Uterus (tissue), 2 donors: ENCODE measurements around the gene RELT.

Experiments used
- POLR2A ChIP-seq, 2 donors: fragments of 450-650 bp; IDR thresholded peaks; one replicate each; pipeline ENCODE4 v1.6.1; 2016; ENCODE audit warnings: antibody characterized with exemption in 2 of 2, mild to moderate bottlenecking in 1 of 2, moderate library complexity in 1 of 2
- TF ChIP-seq, protein P1 (sequence below), 4 experiments: fragments of 200-600 bp in 2 of 4; fragments of 450-650 bp in 2 of 4; sonication (generic) in 2 of 4; IDR thresholded peaks; one replicate each; pipeline ENCODE4 v1.5.1; 2016 to 2019; ENCODE audit warnings: antibody characterized with exemption in 4 of 4, mild to moderate bottlenecking in 2 of 4, moderate library complexity in 1 of 4

- TF ChIP-seq, protein P1, sequence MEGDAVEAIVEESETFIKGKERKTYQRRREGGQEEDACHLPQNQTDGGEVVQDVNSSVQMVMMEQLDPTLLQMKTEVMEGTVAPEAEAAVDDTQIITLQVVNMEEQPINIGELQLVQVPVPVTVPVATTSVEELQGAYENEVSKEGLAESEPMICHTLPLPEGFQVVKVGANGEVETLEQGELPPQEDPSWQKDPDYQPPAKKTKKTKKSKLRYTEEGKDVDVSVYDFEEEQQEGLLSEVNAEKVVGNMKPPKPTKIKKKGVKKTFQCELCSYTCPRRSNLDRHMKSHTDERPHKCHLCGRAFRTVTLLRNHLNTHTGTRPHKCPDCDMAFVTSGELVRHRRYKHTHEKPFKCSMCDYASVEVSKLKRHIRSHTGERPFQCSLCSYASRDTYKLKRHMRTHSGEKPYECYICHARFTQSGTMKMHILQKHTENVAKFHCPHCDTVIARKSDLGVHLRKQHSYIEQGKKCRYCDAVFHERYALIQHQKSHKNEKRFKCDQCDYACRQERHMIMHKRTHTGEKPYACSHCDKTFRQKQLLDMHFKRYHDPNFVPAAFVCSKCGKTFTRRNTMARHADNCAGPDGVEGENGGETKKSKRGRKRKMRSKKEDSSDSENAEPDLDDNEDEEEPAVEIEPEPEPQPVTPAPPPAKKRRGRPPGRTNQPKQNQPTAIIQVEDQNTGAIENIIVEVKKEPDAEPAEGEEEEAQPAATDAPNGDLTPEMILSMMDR (IDR thresholded peaks at IDR 0.05) = no peak
- TF ChIP-seq POLR2A (IDR thresholded peaks at IDR 0.05) = no peak
Observed at GRCh38 chr11:73396985-73397384, 20.8 kb downstream of the RELT start.
